K562 (cell line): Measurements from ENCODE around the gene TBL2. TPM values are rescaled to one million over a fixed set of nuclear protein-coding genes. Genes with fewer than 3 reads are reported as not detected.

Experiments used
- ARID1B ChIP-seq: fragments of 450-650 bp; IDR thresholded peaks from 2 replicates; pipeline ENCODE4 v1.6.1; 2016; ENCODE audit warnings: antibody characterized with exemption, mild to moderate bottlenecking, inconsistent platforms
- CTBP1 ChIP-seq: fragments of 450-650 bp; IDR thresholded peaks from 2 replicates; pipeline ENCODE4 v1.6.1; 2016; ENCODE audit warnings: borderline replicate concordance
- POLR3A ChIP-seq: IDR thresholded peaks from 2 replicates; pipeline ENCODE4 v1.6.1; 2011; ENCODE audit warnings: borderline replicate concordance, mild to moderate bottlenecking, moderate library complexity; ENCODE audit not compliant: insufficient read length, insufficient read depth; ENCODE audit errors: extremely low read depth
- REST ChIP-seq, 2 experiments: fragments of 450-650 bp; formaldehyde crosslinking in 1 of 2; IDR thresholded peaks; 2 replicates each; pipeline versions ENCODE4 v1.4.0 to v1.6.1; 2014 to 2020; ENCODE audit warnings: mild to moderate bottlenecking in 2 of 2, borderline replicate concordance in 1 of 2, low read depth in 1 of 2
- SRSF3 ChIP-seq: fragments of 200-400 bp; formaldehyde crosslinking; IDR thresholded peaks from 2 replicates; pipeline ENCODE4 v1.6.1; 2016; ENCODE audit warnings: mild to moderate bottlenecking, low read length, moderate library complexity; ENCODE audit not compliant: insufficient read depth
- TFE3 ChIP-seq: fragments of 450-650 bp; formaldehyde crosslinking; IDR thresholded peaks from 2 replicates; pipeline ENCODE4 v1.4.0; 2020; ENCODE audit warnings: mild to moderate bottlenecking, mixed read lengths
- THRA ChIP-seq: fragments of 450-650 bp; IDR thresholded peaks from 2 replicates; pipeline ENCODE4 v1.6.1; 2017; ENCODE audit warnings: mild to moderate bottlenecking, moderate library complexity
- TOE1 ChIP-seq, 2 experiments: fragments of 450-650 bp in 1 of 2; sonication (generic) in 1 of 2; formaldehyde crosslinking in 1 of 2; IDR thresholded peaks; 2 replicates each; pipeline versions ENCODE4 v1.7.1 to v1.8.0; 2016 to 2022; ENCODE audit warnings: borderline replicate concordance in 2 of 2, mild to moderate bottlenecking in 2 of 2, antibody characterized with exemption in 1 of 2, inconsistent platforms in 1 of 2, low read depth in 1 of 2, missing genetic modification reagents in 1 of 2, moderate library complexity in 1 of 2
- ZNF232 ChIP-seq: sonication (generic); formaldehyde crosslinking; IDR thresholded peaks from 2 replicates; pipeline ENCODE4 v1.8.0; 2022; ENCODE audit warnings: mild to moderate bottlenecking, missing genetic modification reagents
- polyA plus RNA-seq, 8 experiments: library from polyadenylated mRNA; depleted of rRNA in 4 of 8; stranded (reverse) in 5 of 8; unstranded in 3 of 8; fragments of >200 nt; fragmentation: Nextera tagmentation in 2 of 8; fragmentation: Illumina TruSeq in 1 of 8; extraction: Ambion mirVana in 2 of 8; extraction: Trizol in 1 of 8; gene quantifications; 2 replicates each; pipeline versions ENCODE4 v1.2.1 to v1.2.3, GENCODE V29; 2011 to 2014; ENCODE audit warnings: inconsistent platforms in 1 of 8, missing spikeins in 1 of 8
- total RNA-seq, 7 experiments: library from RNA; depleted of rRNA in 6 of 7; stranded (reverse); fragments of >200 nt in 6 of 7; fragmentation: Illumina TruSeq in 2 of 7; extraction: Trizol in 2 of 7; gene quantifications; 2 replicates each; pipeline versions ENCODE4 v1.2.1 to v1.2.3, GENCODE V29; 2011 to 2021; ENCODE audit warnings: low replicate concordance in 1 of 7

Gene TBL2
- total and polyA plus RNA-seq, 9 of the 15 experiments (the other 6 are each of a cell fraction or from before 2014, with no cell fraction given): 2.5 to 123 (median 49.2) TPM

- TF ChIP-seq REST (IDR thresholded peaks at IDR 0.05; ENCODE audit: borderline replicate concordance) (no peak), REST (CRISPR knock-in tag; IDR thresholded peaks at IDR 0.05; ENCODE audit: low read depth) (peak; percentile 82; the same call in 1 of the 2 replicates), CTBP1 (peak; percentile 93), TOE1 (IDR thresholded peaks at IDR 0.05; ENCODE audit: borderline replicate concordance) (no peak), TOE1 (CRISPR knock-in tag; IDR thresholded peaks at IDR 0.05; ENCODE audit: borderline replicate concordance, low read depth) (no peak), ARID1B (no peak), SRSF3 (no peak; the same call in 1 of the 2 replicates), THRA (no peak), POLR3A (no peak), ZNF232 (CRISPR knock-in tag) (peak; percentile 76; the same call in 1 of the 2 replicates), TFE3 (CRISPR knock-in tag) (no peak)
Observed at GRCh38 chr7:73578342-73579128, at the start of gene TBL2 (continued).
